Frontal cortex (tissue), 4 donors: ENCODE data around the gene ALDH8A1. TPM values are rescaled to one million over a fixed set of nuclear protein-coding genes. Genes with fewer than 3 reads are reported as not detected.

Experiments used
- DNase-seq, 2 donors: peaks; one replicate each; pipeline ENCODE4 v3.0.0; 2012; ENCODE audit warnings: low spot score in 2 of 2
- FAIRE-seq: peaks from 2 replicates; lab custom pipeline; 2012; peaks lifted over from hg19 to GRCh38; lab: Jason Lieb, UNC
- total RNA-seq: library from RNA; depleted of rRNA; stranded (reverse); fragments of >200 nt; gene quantifications from one replicate; pipeline ENCODE4 v1.2.3, GENCODE V29; 2014
- donor health status: control.
- donor health status: control.
- donor health status: control.

Gene ALDH8A1
- total RNA-seq, 1 donor from 2014 or later: 3.3 TPM

DNA sequence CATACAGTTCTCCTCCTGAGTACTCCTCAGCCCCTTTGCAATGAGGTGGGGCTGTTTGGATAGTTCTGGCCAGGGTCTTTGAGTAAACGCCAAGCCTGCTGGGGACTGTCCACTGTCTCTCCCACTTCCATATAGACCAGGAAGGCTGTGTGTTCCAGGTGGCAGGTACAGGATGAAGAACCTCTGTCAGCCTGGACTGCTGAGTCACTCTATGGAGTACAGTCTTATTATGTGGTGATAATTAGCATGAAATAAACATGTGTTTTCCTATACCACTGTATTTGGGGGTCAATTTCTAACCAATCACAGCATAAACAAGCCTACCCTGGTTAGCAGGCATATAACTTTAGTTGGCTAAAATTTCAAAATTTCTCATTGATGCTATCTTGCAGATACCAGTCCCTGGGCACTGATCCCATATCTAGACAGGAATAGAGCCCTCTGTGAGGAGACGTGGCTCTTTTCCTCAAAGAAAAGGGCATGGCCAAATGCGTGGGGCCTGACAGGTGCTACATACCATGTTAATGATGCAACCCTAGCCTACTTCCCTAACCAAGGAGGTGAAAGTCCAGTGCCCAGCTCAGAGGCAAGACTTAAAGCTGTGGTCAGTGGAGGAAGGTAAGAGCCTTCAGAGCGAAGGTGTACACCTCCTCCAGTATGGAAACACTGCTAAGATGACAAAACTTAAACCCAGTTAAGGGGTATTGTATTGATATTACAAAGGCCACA, 4.5 kb upstream of the ALDH8A1 start:
- DNase-seq (no peak), FAIRE-seq (no peak)

DNA sequence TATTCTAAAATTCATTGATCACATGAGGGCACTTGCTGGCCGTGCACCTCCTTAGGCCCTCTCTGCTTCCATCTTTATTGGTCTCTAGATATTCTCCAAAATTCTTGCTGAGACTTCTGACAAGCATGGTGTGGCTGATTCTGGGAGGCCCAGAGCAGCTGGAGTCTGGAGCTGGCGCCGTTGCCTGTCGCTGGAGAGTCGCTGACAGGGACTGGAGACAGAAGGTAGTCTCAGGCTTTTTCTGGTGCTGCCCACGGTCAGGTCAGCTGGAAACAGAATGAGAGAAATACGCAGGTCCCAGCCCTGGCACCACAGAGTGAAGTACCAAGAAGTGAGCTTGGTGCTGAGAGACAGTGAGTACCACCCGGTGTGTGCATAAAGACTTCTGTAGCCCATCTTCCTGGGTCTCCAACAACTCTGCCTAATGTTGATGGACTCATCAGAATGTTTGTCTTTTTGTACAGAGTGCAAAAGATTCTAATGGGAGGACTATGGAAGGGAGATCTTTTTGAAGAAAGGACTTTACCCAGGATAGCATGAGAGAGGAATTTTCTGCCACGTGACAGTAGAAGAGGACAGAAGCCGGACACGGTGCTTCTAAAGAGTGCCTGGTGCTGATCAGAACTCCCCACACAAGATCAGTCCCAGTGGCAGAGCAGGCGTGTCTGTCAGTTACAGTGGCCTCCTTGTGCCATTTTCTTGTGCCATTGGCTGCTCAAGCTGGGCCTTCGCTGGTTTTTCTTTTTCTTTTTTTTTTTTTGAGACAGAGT, 1.8 kb upstream of the ALDH8A1 start:
- FAIRE-seq (no peak), DNase-seq (no peak)

DNA sequence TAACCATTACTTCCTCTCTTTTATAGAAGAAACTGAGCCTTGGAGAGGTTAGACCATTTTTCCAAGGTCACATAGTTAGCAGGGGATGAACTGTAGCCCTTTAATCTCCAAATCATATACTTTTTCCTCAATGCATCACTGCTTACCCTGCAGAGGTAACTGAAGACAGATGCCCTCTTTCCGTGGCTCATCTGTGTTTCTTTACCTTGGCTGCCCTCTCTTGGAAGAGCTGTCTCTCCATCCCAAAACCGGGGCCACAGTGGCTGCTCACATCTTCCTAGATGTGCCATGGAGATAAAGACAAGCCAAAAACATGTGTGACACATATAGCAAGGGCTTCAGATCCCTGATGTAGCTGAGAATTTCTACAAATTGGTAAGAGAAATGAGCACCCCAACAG, 581 bp upstream of the ALDH8A1 start:
- DNase-seq: no peak
- FAIRE-seq: no peak

GRCh38 chr6:134948691-134949090, 1.2 kb downstream of the ALDH8A1 start:
- DNase-seq (no peak), FAIRE-seq (no peak)

DNA sequence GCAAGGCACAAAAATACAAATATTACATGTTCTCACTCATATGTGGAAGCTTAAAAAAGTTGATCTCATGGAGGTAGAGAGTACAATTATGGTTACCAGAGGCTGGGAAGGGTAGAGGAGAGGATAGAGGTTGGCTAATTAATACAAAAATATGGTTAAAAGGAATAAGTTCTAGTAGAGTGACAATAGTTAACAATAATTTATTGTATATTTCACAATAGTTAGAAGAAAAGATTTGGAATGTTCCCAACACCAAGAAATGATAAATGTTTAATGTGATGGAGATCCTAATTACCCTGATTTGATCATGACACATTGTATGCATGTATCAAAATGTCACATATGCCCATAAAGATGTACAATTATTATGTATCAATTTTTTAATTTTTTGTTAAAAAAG, 1.8 kb downstream of the ALDH8A1 start:
- DNase-seq (no peak), FAIRE-seq (no peak)

- DNase-seq (no peak), FAIRE-seq (no peak)
Measured at GRCh38 chr6:134945045-134945444, 4.9 kb downstream of the ALDH8A1 start.

DNA sequence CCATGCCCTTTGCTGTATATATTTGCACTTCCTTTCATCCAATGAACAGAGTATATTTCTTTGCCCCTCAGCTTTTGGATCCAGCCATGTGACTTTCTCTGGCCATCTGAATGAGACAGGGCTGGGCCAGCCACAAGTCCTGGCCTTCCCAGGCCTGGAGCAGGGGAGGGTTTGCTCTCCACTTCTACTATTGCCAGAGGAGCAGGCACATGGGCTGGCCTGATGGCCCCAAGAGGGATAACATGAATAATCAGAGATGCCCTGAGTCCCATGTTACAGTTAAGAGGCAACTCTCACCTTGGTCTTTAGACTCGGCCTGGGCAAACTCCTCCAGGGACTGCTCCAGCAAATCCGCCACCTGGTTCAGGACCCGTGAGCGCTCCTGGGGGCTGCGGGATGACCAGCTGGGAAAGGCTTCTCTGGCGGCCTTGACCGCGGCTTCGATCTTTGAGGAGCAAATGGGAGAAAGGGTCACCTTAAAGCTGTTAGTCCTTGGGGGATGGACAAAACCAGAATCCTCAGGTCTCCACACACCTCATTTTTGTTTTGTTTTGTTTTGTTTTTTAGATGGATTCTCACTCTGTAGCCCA, 6.3 kb downstream of the ALDH8A1 start:
- FAIRE-seq (no peak), DNase-seq (no peak)

- no peak for FAIRE-seq
- DNase-seq: no peak
Measured at GRCh38 chr6:134938896-134939295, 11.0 kb downstream of the ALDH8A1 start.

DNA sequence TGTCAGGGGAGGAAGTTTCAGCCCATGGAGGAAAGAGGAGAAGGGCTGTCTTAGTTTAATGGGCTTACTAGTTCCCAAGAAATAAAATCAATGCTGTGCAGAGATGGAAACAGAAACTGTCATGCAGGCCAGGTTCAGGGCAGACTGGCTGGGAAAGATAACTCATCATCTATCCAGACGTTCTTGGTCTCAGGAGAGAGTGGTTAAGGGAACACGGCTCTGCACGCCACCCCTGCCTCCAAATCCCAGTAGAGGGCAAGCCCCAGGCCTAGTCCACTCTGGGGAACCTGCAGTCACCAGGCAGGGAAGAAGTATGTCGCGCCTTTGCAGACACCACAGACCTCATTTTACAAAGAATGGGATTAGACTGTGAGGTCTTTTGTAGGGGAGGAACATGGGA, 12.5 kb downstream of the ALDH8A1 start:
- DNase-seq (no peak), FAIRE-seq (no peak)

DNA sequence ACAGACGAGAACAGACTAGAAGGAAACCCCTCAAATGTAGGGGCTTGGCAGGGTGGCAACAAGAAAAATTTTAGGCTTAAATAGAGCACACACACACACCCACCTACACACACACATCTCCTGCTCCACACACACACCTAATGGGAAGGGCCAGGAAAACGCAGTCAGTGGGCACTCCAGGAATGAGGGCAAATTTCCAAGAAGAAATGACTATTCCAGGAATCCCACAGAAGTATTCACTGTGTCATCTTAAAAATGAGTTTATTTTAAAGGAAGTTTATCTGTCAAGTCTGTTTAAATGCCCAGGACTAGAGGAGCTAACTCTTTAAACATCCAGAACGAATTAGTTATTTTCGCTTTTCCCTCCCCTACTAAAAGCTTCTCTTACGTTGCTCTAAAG, 13.0 kb downstream of the ALDH8A1 start:
- FAIRE-seq (no peak), DNase-seq (no peak)

DNA sequence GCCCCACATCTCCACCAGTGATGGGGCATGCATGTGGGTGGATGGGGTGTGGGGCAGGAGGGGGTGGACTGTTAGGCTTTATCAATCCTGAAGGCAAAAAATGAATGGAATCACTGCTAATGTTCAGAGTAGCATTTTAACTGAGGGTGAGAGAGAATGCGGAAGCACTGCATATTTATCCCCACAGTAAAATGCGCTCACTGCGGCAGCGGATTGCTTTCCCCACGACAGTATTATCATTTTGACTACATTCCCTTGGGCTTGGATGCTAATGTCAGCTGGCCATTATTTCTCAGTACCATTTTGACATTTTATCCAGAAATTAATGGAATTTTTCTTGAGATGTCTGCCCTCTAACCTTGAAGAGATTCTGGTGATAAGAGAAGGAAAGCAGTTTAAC, 13.4 kb downstream of the ALDH8A1 start:
- DNase-seq: no peak
- FAIRE-seq: no peak

DNA sequence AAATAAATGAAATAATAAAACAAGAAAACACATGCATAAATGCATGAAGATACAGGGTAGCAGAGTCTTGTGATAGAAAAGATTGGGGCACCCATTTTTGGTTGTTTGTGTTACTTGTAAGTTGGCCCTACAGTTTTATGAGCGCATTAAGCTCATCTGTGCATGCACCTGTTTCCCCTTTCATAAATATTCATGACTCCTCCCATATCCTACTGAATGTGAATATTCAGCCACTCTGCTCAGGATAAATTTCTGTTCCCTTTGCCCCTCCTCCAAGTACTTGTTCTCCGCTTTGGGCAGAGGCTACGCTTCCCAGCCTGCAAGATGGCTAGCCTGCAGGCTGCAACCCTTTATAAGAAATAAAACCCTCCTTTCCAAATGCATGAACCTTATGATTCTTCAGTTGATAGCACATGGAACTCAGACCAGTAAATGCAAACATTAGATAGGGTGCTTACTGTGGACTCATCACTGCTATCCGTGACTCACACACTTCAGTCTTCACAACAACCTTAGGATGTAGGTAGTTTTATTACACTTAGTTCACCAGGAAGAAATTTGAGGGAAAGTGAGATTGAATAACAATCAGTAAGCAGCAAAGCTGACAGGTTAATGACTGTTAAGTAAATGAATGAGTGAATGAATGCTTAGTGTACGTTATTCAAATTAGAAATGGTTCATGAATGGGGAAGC, 15.0 kb downstream of the ALDH8A1 start:
- DNase-seq (no peak), FAIRE-seq (no peak)

DNA sequence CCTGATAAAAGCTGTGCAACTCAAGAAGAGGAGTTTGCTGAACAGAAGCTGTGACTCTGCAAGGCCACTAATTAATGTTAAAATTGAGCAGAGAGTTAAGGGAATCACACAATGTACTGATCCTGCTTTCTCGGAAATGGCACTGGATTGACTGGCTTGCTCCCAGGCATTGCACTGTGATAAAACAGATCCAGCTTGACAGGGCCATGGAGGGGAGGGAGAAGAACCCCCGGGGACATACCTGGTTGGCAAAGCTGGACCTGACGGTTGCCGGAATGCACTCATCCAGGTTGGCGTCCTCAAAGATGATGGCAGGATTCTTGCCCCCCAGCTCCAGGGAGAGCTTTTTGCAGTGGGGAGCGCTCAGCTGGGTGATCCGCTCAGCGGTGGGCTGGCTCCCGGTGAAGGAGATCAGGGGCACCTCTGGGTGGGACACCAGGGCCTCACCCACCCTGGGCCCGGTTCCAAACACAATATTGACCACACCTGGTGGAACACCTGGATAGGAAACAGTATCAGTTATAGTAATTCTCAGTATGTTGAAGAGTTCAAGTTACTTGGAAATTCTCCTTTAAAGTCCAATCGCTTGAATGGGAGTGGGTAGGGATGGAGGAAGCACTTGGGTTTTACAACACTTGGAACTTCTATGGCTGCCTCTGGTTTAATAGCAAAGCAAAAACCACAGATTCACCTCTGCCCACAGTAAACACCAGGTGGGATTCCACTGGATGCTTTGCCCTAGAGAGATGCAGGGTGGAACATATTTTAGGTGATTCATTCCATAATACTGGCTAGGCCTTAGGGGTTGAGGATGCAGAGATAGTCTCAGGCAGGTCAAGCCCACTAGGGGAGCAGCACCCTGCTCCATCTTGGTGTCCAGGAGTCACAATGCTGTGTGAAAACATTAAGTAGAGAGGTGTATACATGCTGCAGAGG, 17.1 kb downstream of the ALDH8A1 start:
- FAIRE-seq: no peak
- DNase-seq: no peak

DNA sequence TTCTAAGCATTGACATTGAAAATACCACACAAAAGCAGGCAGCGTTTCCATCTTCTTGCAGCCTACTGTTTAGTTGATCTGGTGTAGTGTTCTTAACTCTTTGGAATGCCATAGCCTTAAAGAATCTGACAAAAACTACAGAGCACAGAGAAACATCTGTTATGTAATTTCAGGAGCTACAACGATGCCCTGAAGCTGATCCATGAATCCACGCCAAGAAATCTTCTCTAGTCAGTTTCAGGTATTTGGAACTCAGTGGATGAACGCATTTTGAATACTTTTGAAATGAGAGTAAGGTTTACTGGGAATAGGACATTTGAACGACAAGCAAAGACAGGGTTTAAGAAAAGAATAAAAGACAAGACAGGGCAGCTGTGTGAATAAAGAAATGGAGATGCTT, 17.8 kb downstream of the ALDH8A1 start:
- FAIRE-seq (no peak), DNase-seq (no peak)

DNA sequence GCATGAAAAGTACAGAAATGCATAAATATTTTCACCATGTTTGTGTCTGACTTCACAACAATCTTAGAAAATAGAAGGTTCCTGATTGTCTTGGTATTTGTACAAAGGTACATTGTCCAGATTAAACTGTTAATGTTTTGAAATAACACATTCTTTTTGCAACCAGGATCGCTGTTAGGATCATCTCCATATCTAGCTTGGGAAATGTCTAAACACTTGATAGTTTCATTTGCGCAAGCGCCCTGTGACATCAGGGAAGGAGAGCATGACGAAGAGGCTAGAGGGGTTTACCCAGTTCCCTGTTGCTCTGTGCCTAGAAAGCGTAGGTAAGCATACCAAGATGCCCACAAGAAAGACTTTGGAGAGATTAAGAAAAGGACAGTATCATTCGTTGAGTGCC, 19.4 kb downstream of the ALDH8A1 start:
- DNase-seq: no peak
- no peak for FAIRE-seq

- FAIRE-seq: no peak
- no peak for DNase-seq
Measured at GRCh38 chr6:134928151-134928900, 21.6 kb downstream of the ALDH8A1 start.

DNA sequence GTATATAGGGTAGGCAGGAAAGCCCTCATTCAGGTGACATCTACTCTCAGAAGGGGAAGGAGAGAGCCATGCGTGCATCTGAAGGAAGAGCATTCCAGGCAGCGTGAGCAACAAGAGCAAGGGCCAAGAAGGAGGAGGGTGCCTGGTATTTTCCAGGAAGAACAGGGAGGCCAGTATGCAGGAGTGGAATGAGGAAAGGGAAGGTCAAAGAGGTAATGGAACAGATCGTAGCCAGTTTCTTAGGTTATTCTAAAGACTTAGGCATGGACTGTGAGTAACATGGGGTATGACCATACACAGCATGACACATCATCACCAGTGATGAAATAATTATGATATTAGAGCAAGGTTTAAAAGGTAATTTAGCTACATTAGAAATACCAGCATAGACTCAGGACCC, 24.1 kb downstream of the ALDH8A1 start:
- FAIRE-seq: no peak
- no peak for DNase-seq

GRCh38 chr6:134921721-134922261, 28.1 kb downstream of the ALDH8A1 start:
- no peak for DNase-seq

GRCh38 chr6:134921276-134921675, 28.6 kb downstream of the ALDH8A1 start:
- FAIRE-seq: no peak
- no peak for DNase-seq

More at GRCh38 chr6:134921721-134922261, 28.1 kb downstream of the ALDH8A1 start:
- FAIRE-seq: no peak
